GM06990 (cell line): ENCODE data around the gene CELSR1.
"Not testable (repeated sequence)": the region's sequence is repeated elsewhere in the genome, so short reads cannot be mapped to it uniquely, and the experiment has no call there.

Experiments used
- DNase-seq: peaks from one replicate; pipeline ENCODE4 v3.0.0-alpha.2; 2011; ENCODE audit not compliant: insufficient read length; ENCODE audit errors: extremely low read depth
- H3K27me3 ChIP-seq: replicated peaks from 2 replicates; pipeline ENCODE4 v1.6.0; 2011; ENCODE audit warnings: low read length; ENCODE audit not compliant: control insufficient read depth, insufficient read depth
- H3K36me3 ChIP-seq: 2 replicates; pipeline ENCODE4 v1.5.1; 2011; ENCODE audit warnings: low read length; ENCODE audit not compliant: control insufficient read depth, insufficient read depth
- H3K4me3 ChIP-seq: replicated peaks from 2 replicates; pipeline ENCODE4 v1.5.1; 2011; ENCODE audit warnings: low read depth, mild to moderate bottlenecking, control low read depth, low read length
- TF ChIP-seq, protein P1 (sequence below): IDR thresholded peaks from 2 replicates; pipeline ENCODE4 v1.5.1; 2011; ENCODE audit warnings: low read length, control low read depth, mild to moderate bottlenecking, inconsistent platforms; ENCODE audit not compliant: insufficient read depth, poor library complexity, severe bottlenecking

Gene CELSR1

GRCh38 chr22:46516638-46517037, 20.8 kb downstream of the CELSR1 start:
- TF ChIP-seq, protein P1, sequence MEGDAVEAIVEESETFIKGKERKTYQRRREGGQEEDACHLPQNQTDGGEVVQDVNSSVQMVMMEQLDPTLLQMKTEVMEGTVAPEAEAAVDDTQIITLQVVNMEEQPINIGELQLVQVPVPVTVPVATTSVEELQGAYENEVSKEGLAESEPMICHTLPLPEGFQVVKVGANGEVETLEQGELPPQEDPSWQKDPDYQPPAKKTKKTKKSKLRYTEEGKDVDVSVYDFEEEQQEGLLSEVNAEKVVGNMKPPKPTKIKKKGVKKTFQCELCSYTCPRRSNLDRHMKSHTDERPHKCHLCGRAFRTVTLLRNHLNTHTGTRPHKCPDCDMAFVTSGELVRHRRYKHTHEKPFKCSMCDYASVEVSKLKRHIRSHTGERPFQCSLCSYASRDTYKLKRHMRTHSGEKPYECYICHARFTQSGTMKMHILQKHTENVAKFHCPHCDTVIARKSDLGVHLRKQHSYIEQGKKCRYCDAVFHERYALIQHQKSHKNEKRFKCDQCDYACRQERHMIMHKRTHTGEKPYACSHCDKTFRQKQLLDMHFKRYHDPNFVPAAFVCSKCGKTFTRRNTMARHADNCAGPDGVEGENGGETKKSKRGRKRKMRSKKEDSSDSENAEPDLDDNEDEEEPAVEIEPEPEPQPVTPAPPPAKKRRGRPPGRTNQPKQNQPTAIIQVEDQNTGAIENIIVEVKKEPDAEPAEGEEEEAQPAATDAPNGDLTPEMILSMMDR = no peak
- Histone ChIP-seq H3K4me3 (no peak overlapping the region), H3K36me3 (no peaks in the 10 kb centered on the region), H3K27me3 (no peaks in the 10 kb centered on the region)
- DNase-seq = no peak

- H3K36me3 ChIP-seq, H3K4me3 ChIP-seq, H3K27me3 ChIP-seq, DNase-seq: not testable (repeated sequence)
Measured at GRCh38 chr22:46516112-46516487, 21.3 kb downstream of the CELSR1 start.

GRCh38 chr22:46515208-46516111, 22.0 kb downstream of the CELSR1 start:
- TF ChIP-seq, protein P1 = no peak
- no peaks in the 10 kb centered on the region for H3K27me3 ChIP-seq
- H3K36me3 ChIP-seq = no peaks in the 10 kb centered on the region
- no peak for DNase-seq
- H3K4me3 ChIP-seq = no peak overlapping the region

DNA sequence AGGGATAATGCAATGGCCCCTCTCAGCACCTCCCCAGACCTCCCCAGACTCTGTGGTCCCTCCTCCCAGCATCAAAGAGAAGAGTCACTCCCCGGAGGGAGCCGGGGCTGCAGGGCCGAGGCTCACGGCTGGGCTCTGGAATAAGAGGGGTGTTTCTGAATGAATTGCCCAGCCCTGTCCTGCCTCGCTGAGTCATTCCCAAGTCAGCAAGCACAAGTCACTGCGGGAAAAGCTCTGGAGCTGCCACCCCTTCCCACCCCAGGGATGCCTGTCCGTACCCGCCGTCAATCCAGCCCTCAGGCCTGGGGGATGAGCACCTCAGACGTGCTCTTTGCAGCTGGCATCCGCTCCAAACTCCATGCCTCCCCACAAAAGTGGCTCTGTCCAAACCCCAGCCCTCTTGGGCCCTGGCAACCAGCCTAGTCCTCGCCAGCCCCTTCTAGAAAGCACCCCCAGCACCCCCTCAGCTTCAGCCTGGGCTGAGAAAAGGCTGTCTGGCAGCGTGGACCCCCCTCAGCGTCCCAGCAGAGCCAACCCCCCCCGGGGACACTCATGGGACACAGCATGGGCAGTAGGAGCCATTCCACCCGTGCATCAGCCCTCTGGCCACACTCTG, 22.7 kb downstream of the CELSR1 start:
- TF ChIP-seq, protein P1 = no peak
- DNase-seq = no peak
- H3K27me3 ChIP-seq = no peaks in the 10 kb centered on the region

GRCh38 chr22:46513908-46514550, 23.4 kb downstream of the CELSR1 start:
- TF ChIP-seq, protein P1 = no peak
- peak; percentile 48 for DNase-seq
- Histone ChIP-seq H3K27me3 (no peaks in the 10 kb centered on the region), H3K4me3 (no peak overlapping the region), H3K36me3 (no peaks in the 10 kb centered on the region)

More for the DNA sequence above, 22.7 kb downstream of the CELSR1 start:
- no peaks in the 10 kb centered on the region for H3K36me3 ChIP-seq
- H3K4me3 ChIP-seq = no peak overlapping the region

- no peak overlapping the region for H3K4me3 ChIP-seq
- no peaks in the 10 kb centered on the region for H3K36me3 ChIP-seq
- no peaks in the 10 kb centered on the region for H3K27me3 ChIP-seq
- DNase-seq = no peak
- TF ChIP-seq, protein P1 = no peak
Measured at GRCh38 chr22:46512683-46513082, 24.7 kb downstream of the CELSR1 start.
